HG03520 (cell line): ENCODE data around the gene MAD2L2.
"Not testable (repeated sequence)": the region's sequence is repeated elsewhere in the genome, so short reads cannot be mapped to it uniquely, and the experiment has no call there.

Source experiments
- ATAC-seq: cut with Tn5 transposase; IDR thresholded peaks from one replicate; pipeline ENCODE4 v1.9.1; 2021; ENCODE audit warnings: mild to moderate bottlenecking, moderate library complexity; ENCODE audit not compliant: unreplicated experiment

MAD2L2 gene

GRCh38 chr1:11654137-11654938 is 26.6 kb downstream of the MAD2L2 start, which contains the start of the genes FBXO2 and FBXO44:
Gene FBXO2 (minus strand): TSS chr1:11654429. CDS start chr1:11654340, 89 bp downstream.
Gene FBXO44 (plus strand): TSS chr1:11654877. CDS start chr1:11655836, 959 bp downstream.
- ATAC-seq = no peak

DNA sequence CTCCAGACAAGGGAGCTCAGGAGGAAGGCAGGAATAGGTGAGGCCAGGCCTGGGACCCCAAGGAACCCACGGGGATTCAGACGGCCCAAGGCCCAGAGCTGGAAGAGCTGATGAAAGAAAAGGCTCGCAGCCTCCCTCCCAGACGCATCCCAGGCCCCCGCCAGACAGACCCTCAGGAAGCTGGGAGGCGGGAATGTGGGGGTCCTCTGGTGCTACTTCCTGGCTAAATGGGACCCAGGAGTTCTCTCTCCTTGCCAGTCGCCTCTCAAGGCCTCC is 27.1 kb downstream of the MAD2L2 start:
- ATAC-seq = no peak

- no peak for ATAC-seq
Observed at GRCh38 chr1:11653101-11653860, 27.7 kb downstream of the MAD2L2 start.

GRCh38 chr1:11652203-11652780 is 28.7 kb downstream of the MAD2L2 start:
- ATAC-seq = no peak

DNA sequence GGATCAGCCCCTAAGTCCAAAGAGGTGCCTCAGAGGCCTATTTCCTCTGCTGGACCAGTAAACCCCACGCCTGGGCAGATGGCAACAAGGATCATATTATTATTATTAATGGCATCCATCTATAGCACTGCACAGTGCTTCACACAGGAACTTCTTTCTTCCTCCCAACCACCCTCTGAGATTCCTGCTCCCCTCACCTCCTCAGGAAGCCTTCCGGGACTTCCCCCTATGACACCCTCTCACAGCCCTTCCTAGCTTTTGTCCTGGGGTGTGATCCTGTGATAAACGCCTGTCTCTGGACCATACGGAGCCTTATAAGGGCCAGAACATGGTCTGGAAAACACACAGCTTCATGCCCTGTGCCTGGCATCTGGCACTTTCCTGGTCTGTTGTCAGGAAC is 29.9 kb downstream of the MAD2L2 start:
- no peak for ATAC-seq

- no peak for ATAC-seq
Observed at GRCh38 chr1:11650331-11650991, 30.5 kb downstream of the MAD2L2 start.

DNA sequence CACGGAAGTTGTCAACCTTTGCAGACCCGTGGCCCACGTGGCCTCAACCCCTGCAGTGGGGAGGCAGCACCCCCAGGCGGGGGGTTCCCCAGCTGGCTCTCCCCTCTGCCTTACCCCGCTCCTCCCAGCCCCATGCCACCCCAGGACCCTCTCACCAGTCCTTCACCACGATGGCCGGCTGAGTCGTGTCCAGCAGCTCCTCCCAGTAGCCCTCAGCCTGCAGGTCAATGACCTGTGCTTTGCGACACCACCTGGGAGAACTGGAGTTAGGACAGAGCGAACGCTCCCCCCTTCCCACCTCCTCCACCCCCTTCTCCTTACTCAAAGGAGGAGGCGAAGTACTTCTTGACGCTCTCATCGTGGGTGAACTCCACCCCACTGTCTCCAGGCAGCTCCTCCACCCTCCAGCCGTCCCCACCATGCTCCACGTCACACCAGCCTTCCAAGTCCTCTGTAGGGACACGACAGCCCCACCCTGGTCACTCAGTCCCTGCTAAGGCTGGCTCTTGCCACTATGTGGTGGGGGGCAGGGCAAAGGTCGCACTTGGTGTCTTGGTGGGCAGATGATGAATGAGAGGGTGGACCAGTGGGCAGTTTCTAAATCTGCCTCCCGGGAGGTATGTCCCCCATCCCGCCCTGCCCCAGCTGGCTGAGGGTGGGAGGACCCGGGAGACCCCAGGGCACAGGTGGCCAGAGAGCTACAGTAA is 31.2 kb downstream of the MAD2L2 start:
- no peak for ATAC-seq

DNA sequence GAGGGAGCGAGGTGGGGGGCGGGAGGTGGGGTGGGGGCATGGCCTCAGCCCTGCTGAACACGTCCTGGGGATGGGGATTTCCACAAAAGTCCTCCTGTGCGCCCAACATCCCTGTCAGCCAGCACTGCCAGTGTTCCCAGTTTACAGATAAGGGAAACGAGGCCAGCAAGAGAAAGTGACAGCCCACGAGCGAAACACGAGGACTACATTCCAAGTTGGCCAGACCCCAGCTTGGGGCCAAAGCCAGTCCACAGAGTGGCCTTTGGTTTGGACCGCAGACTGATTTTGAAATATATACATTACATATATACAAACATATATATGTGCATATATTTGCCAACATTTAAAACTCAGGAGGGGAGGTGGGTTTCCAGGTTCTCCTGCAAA is 31.7 kb downstream of the MAD2L2 start:
- ATAC-seq = no peak

DNA sequence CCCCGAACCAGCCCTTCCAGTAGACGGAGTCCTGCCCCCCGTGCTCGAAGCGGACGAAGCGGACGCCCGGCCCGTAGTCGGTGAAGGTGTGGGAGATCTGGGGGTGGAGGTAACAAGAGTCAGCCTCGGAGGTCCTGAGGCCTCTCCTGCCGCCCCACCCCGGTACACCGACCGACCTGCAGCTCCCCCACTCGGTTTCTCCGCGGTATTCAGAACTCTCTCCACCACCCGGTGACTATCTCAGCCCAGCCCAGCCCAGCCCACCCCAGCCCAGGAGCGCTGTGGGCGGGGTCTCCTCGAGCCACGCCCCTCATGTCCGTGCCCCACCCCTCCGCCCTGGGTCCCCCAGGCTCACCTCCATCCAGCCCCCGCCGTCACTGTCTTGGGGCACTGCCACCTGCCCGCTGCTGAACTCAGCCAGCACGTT is 32.2 kb downstream of the MAD2L2 start:
- ATAC-seq = no peak

GRCh38 chr1:11648039-11648438 is 32.9 kb downstream of the MAD2L2 start:
- ATAC-seq = no peak

GRCh38 chr1:11647333-11647732 is 33.6 kb downstream of the MAD2L2 start:
- ATAC-seq = no peak

- ATAC-seq = no peak
Observed at GRCh38 chr1:11646317-11646716, 34.6 kb downstream of the MAD2L2 start.

DNA sequence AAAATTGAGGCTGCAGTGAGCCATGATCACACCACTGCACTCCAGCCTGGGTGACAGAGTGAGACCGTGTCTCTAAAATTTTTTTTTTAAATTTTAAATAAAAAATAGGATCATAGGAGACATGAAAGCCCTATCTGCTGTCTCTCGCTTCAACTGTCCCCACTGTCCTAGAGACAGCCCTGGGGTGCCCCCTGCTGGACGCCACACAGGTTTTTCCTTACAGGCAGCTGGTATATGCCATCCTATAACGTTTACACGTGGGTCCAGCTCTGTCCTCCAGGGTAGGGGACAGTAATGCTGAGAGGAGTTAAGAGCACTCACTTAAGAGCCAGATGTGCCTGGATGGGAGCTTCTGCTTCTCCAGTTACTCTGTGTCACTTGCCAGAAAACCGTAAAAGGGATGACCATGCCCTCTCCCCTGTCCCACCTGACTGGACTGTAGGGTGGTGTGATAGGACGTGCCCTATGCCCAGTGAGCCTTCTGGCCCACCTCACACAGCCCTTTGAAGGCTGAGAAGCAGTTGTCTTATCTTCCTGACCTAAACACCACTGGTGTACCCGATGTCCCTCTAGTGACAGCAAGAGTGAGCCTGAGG is 35.2 kb downstream of the MAD2L2 start:
- no peak for ATAC-seq

DNA sequence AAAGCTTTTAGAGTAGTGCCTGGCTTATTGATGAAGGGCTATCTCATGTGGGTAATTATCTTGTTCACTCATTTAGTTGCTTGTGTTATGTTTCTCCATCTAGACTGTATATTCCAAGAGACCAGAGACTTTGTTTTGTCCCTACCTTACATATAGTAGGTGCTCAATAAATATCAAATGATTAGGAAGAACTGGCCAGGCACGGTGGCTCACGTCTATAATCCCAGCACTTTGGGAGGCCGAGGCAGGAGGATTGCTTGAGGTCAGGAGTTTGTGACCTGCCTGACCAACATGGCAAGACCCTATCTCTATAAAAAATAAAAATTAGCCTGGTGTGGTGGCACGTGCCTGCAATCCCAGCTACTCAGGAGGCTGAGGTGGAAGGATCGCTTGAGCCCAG is 35.7 kb downstream of the MAD2L2 start:
- ATAC-seq = no peak

- ATAC-seq = no peak
Observed at GRCh38 chr1:11643782-11644181, 37.2 kb downstream of the MAD2L2 start.

- not testable (repeated sequence) for ATAC-seq
Observed at GRCh38 chr1:11642418-11643017, 38.4 kb downstream of the MAD2L2 start.

DNA sequence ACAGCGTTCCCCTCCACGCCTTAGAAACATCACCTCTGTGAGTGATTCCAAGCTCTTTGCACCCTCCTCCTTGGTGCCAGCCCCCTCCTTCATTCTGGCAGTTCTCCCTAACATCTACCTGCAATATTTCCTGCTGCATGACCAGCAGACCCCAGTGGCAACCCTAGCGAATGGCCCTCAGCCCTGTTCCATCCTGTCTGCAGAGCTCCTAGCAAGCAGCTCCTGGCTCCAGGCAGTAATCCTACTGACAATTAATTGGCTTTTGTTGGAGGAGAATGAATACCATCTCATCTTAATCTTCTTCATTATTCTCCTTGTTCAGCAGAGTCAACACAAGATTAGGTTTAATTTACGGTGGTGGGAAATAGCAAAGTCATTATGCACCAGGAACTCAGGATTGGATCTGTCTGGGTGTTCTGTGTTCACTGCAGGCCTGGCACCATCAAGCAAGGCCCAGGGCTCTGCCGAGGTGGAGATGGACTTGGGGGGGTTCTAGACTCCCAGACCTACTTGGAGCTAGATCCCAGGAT is 39.1 kb downstream of the MAD2L2 start:
- no peak for ATAC-seq

- ATAC-seq = no peak
Observed at GRCh38 chr1:11640944-11641343, 40.0 kb downstream of the MAD2L2 start.

DNA sequence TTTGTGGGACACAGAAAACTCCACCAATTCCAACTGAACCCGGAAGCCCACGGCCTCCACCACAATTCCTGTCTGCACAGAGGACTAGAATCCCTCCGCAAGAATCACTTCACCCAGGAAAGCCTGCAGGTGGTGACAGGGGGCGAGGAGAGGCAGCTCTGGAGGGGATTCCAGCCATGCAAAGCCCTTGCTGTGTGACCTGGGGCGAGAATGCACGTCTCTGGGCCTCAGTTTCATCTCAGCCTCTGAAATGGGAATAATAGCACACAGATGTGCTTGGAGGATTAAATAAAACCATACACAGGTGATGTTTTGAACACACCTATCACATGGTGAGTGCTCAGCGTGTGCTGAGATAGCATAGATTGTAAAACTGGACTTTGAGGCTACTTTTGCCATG is 40.8 kb downstream of the MAD2L2 start:
- ATAC-seq = no peak

DNA sequence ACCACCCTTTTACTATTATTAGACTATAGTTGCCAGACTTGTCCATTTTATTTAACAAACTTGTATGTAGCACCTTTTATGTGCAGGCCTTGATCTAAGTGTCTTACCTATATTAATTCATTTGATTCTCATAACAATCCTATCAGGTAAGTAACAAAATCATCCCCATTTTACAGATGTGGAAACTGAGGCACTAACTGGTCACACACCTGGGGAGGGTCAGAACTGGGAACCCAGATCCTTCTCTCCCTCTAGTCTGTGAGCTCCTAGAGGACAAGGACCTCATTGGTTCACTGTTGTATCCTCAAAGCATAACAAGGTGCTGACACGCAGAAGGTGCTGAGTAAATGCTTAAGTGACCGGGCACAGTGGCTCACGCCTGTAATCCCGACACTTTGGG is 41.6 kb downstream of the MAD2L2 start:
- no peak for ATAC-seq
